Esophagus squamous epithelium (tissue), 5 donors: ENCODE measurements around the gene TSPAN9. TPM values are rescaled to one million over a fixed set of nuclear protein-coding genes. Genes with fewer than 3 reads are reported as not detected.

Experiments used
- DNase-seq: peaks from one replicate; lab custom pipeline; 2025; lab: John Stamatoyannopoulos, UW
- H3K27ac ChIP-seq, 4 donors: fragments of 200-600 bp; sonication (generic); one replicate each; pipeline ENCODE4 v1.5.1; 2016 to 2019; ENCODE audit warnings: mild to moderate bottlenecking in 1 of 4
- H3K27me3 ChIP-seq, 4 donors: fragments of 200-600 bp; sonication (generic); 1 replicate in 3 of 4; 2 replicates in 1 of 4; pipeline versions ENCODE4 v1.5.1 to v1.6.0; 2017 to 2021; ENCODE audit warnings: antibody characterized with exemption in 1 of 4
- H3K36me3 ChIP-seq, 3 donors: fragments of 200-600 bp; sonication (generic); one replicate each; pipeline ENCODE4 v1.5.1; 2016 to 2019
- H3K4me1 ChIP-seq, 3 donors: fragments of 200-600 bp; sonication (generic); one replicate each; pipeline ENCODE4 v1.5.1; 2017 to 2019
- H3K4me3 ChIP-seq, 4 donors: fragments of 200-600 bp; sonication (generic); 1 replicate in 3 of 4; 2 replicates in 1 of 4; pipeline ENCODE4 v1.5.1; 2016 to 2019; ENCODE audit warnings: mild to moderate bottlenecking in 2 of 4, moderate library complexity in 1 of 4
- H3K9me3 ChIP-seq, 3 donors: fragments of 200-600 bp; sonication (generic); one replicate each; pipeline ENCODE4 v1.5.1; 2016 to 2019
- CTCF ChIP-seq, 6 experiments: fragments of 450-650 bp in 4 of 6; fragments of 200-600 bp in 2 of 6; sonication (generic) in 2 of 6; IDR thresholded peaks; one replicate each; pipeline ENCODE4 v1.5.1; 2016 to 2019; ENCODE audit warnings: antibody characterized with exemption in 6 of 6, mild to moderate bottlenecking in 4 of 6, moderate library complexity in 4 of 6
- POLR2A ChIP-seq, 4 donors: fragments of 450-650 bp; IDR thresholded peaks; one replicate each; pipeline ENCODE4 v1.6.1; 2017; ENCODE audit warnings: antibody characterized with exemption in 4 of 4, mild to moderate bottlenecking in 4 of 4, moderate library complexity in 3 of 4
- WGBS, 2 donors: methylation state at CpG; one replicate each; pipeline ENCODE4 v1.1.5; 2018; 5-methylcytosine and 5-hydroxymethylcytosine counted together
- intact Hi-C: fragments of 100-400 bp; cut with DNase I; formaldehyde crosslinking; loops from one replicate; pipeline ENCODE4 v1.15.0; 2022
- total RNA-seq, 4 donors: library from RNA; depleted of rRNA; stranded (reverse); fragments of >200 nt; gene quantifications; one replicate each; pipeline ENCODE4 v1.1.0, GENCODE V29; 2016
- donor health status: DM: yes; HTN: yes; CAD: no.

The TSPAN9 gene
- total RNA-seq, 4 donors from 2014 or later = 10.6 to 23.7 (median 17.6) TPM

DNA sequence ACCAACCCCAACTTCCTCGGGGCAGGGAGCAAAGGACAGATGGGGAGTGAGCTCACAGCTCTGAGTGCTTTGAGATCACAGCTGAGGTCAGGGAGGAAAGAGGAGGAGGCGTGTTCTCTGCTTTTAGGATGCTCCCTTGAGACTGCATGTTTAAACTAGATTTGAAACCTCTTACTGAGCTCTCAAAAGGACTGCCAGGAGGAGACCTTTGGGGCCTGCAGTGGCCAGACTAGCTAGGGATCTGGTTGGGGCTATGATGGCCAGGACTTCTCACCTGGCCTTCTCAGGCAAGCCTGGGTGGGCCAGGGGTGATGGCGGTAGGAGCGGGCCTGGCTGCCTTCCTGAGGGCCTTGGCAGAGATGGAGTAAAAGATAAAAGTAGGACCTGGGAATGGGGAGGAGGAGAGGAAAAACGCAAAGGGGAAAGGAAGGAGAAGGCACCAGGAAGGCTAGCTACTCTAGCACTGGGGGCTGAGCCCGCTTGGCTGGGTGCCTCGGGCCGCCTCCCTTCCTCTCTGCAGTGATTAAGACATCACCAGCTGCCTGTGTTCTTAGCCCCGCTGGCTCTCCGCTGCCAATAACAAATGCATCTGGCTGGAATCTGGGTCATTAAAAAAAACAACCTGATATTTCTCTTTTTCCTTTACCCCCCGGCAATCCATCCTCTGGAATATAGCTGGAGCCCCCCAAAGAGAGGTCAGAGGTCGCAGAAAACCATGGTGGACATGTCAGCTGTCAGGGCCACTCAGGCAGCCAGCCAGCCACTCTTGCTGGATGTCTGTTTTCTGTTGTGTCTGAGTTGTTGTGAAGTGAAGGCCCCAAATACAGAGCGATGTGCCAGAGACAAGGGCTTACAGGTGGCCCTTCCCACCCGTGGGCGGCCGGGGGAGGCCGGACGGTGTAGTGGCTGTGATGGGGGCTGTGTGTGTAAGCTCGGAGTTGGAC lies 141.3 kb downstream of the TSPAN9 start:
- Histone ChIP-seq H3K9me3 (no peaks in the 10 kb centered on the region), H3K27me3 (no peaks in the 10 kb centered on the region), H3K36me3 (peaks cover 0 to 4% (median 4%) of the 10 kb centered on the region in 3 donors), H3K27ac (peak overlapping the region; percentile 48 to 78 (median 54)), H3K4me1 (peaks cover 25 to 61% (median 29%) of the 10 kb centered on the region in 3 donors), H3K4me3 (no peak overlapping the region)
- intact Hi-C loops = no loop called here
- WGBS, 2 donors = 46 to 59% methylated on average over 14 to 17 of the region's 19 CpGs
- no peak for TF ChIP-seq POLR2A (IDR thresholded peaks at IDR 0.05)
- no peak for TF ChIP-seq CTCF (IDR thresholded peaks at IDR 0.05)
- no peak for DNase-seq

- H3K27me3 ChIP-seq = no peaks in the 10 kb centered on the region
- DNase-seq = no peak
- H3K36me3 ChIP-seq = peaks cover 0 to 11% (median 4%) of the 10 kb centered on the region in 3 donors
- no peak overlapping the region for H3K4me3 ChIP-seq
- peaks cover 25 to 59% (median 29%) of the 10 kb centered on the region in 3 donors for H3K4me1 ChIP-seq
- intact Hi-C loops = no loop called here
- no peaks in the 10 kb centered on the region for H3K9me3 ChIP-seq
- H3K27ac ChIP-seq = peak overlapping the region in 3 of 4 donors; percentile 50 to 78 (median 59)
- TF ChIP-seq POLR2A (IDR thresholded peaks at IDR 0.05) (no peak), CTCF (IDR thresholded peaks at IDR 0.05) (no peak)
- WGBS, 2 donors = 74 to 77% methylated on average over 3 to 8 of the region's 8 CpGs
Measured at GRCh38 chr12:3219233-3219632, 142.1 kb downstream of the TSPAN9 start.

DNA sequence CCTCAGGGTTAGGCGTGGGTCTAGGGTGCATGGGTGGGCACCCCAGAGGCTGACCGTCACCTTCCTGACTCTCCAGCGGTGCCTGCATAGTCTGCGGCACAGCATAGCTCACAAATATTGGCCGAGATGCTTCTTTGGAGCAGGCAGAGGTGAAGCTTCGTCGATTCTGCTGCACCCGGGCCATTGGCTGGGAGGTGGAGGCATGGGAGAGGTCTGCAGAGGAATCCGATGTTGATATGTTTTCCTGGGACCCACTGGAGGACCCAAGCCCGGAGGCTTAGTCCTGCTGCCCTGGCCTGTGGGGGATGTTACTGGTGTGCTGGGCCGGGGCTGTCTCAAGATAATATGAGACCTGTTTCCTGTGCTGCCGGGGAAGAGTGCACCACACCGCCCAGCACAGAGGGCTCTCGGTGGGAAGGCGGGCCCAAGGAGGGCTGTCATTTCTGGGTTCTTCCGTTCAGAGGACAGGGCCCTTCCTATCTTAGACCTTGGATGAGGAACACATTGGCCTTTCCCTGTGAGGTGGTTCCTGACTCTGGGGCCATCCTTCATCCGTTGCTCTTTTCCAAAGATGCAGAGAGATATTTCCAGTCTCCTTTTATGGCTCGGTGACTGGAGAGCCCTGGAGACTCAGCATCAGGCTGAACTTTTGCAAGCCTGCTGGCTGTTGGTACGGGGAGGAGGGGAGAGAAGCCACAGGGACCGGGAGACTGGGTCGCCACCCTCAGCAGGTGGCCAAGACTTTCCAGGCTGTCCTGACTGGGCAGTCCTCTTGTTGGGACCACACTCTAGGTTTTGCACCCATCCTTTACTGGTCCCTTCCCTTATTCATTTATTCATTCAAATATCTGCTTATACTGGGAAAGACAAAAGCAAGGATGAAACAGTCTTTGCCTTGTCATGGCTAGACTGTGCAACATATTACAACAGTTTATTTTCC lies 143.5 kb downstream of the TSPAN9 start:
- no peaks in the 10 kb centered on the region for H3K27me3 ChIP-seq
- H3K27ac ChIP-seq = no peak overlapping the region
- no peak for DNase-seq
- no peak overlapping the region for H3K4me3 ChIP-seq
- WGBS, 2 donors = 76 to 77% methylated on average over 6 to 16 of the region's 21 CpGs
- TF ChIP-seq CTCF (IDR thresholded peaks at IDR 0.05) (no peak), POLR2A (IDR thresholded peaks at IDR 0.05) (no peak)
- intact Hi-C loops = no loop called here
- no peaks in the 10 kb centered on the region for H3K9me3 ChIP-seq
- H3K36me3 ChIP-seq = peaks cover 0 to 17% (median 0%) of the 10 kb centered on the region in 3 donors
- H3K4me1 ChIP-seq = peaks cover 25 to 45% (median 29%) of the 10 kb centered on the region in 3 donors

GRCh38 chr12:3222306-3222705 lies 145.1 kb downstream of the TSPAN9 start:
- peaks cover 20 to 34% (median 21%) of the 10 kb centered on the region in 3 donors for H3K4me1 ChIP-seq

More at GRCh38 chr12:3222306-3222705, 145.1 kb downstream of the TSPAN9 start:
- Histone ChIP-seq H3K9me3 (no peaks in the 10 kb centered on the region), H3K4me3 (no peak overlapping the region), H3K36me3 (peaks cover 0 to 17% (median 0%) of the 10 kb centered on the region in 3 donors), H3K27me3 (no peaks in the 10 kb centered on the region), H3K27ac (no peak overlapping the region)
- 82 to 89% methylated on average over 4 of the region's 6 CpGs for WGBS, 2 donors
- DNase-seq = no peak
- intact Hi-C loops = no loop called here
- TF ChIP-seq CTCF (IDR thresholded peaks at IDR 0.05) (no peak), POLR2A (IDR thresholded peaks at IDR 0.05) (no peak)
